ENCODE results near the gene PLEKHA8. TPM values are rescaled to one million over a fixed set of nuclear protein-coding genes. Genes with fewer than 3 reads are reported as not detected.

Gene PLEKHA8
- total RNA-seq, 1 donor from 2014 or later, result 62.1 TPM

DNA sequence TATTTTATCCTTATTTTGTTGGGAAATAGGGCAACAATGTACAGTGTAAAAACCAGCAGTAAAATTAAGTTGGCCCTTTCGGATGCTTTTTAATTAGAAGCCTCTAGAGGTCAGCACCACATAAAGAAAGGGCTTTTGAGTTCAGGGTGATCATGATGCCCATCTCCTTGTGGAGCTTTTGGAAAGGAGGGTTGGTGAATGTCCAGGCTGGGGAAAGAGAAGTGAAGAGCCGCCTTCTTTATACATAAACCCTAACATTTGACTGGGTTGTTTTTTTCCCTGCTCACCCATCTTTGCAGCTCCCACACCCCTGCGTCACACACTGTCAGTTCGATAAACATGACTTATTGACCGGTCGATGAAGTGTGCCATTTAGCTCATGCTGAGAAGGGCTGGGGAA, 136.4 kb downstream of the PLEKHA8 start:
- Mint-ChIP-seq H3K36me3 (ENCODE audit: insufficient read depth) (peaks cover 1% of the 10 kb centered on the region), H3K27ac (no peak overlapping the region), H3K27me3 (peaks cover 3% of the 10 kb centered on the region), H3K4me3 (ENCODE audit: low read depth) (no peak overlapping the region), H3K4me1 (ENCODE audit: low read depth) (peaks cover 56% of the 10 kb centered on the region), H3K9me3 (ENCODE audit: low read depth) (no peaks in the 10 kb centered on the region)
- TF ChIP-seq CTCF (IDR thresholded peaks at IDR 0.05; ENCODE audit: unreplicated experiment), result peak; percentile 64
- DNase-seq (ENCODE audit: low spot score, unreplicated experiment), result no peak

DNA sequence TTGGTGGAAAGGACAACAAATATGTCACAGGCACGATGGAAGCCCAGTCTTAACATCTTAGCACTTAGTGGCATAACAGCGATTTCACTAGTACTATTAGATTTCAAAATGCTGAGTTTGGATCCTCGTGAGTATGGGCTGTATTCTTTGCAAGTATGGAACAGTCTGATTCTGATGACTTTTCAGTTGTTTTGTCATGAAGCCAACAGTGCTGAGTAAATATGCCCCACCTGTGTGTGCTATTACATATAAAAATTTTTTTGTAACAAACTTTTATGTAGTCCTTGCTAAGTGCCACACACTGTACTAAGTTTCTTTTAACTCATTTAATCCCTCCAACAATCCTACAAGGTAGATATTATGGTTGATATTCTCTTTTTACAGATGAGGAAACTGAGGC, 137.4 kb downstream of the PLEKHA8 start:
- H3K27me3 Mint-ChIP-seq, result peaks cover 3% of the 10 kb centered on the region
- H3K36me3 Mint-ChIP-seq (ENCODE audit: insufficient read depth), result no peaks in the 10 kb centered on the region
- H3K27ac Mint-ChIP-seq, result no peak overlapping the region
- no peaks in the 10 kb centered on the region for H3K9me3 Mint-ChIP-seq (ENCODE audit: low read depth)
- no peak overlapping the region for H3K4me3 Mint-ChIP-seq (ENCODE audit: low read depth)
- TF ChIP-seq CTCF (IDR thresholded peaks at IDR 0.05; ENCODE audit: unreplicated experiment), result no peak
- DNase-seq (ENCODE audit: low spot score, unreplicated experiment), result no peak
- peaks cover 47% of the 10 kb centered on the region for H3K4me1 Mint-ChIP-seq (ENCODE audit: low read depth)

GRCh38 chr7:30166155-30166840, 138.1 kb downstream of the PLEKHA8 start:
- TF ChIP-seq CTCF (IDR thresholded peaks at IDR 0.05; ENCODE audit: unreplicated experiment), result no peak
- H3K27me3 Mint-ChIP-seq, result peaks cover 3% of the 10 kb centered on the region
- peak overlapping the region; percentile 67 for H3K27ac Mint-ChIP-seq
- H3K9me3 Mint-ChIP-seq (ENCODE audit: low read depth), result no peaks in the 10 kb centered on the region
- H3K36me3 Mint-ChIP-seq (ENCODE audit: insufficient read depth), result no peaks in the 10 kb centered on the region
- peaks cover 43% of the 10 kb centered on the region for H3K4me1 Mint-ChIP-seq (ENCODE audit: low read depth)
- DNase-seq (ENCODE audit: low spot score, unreplicated experiment), result no peak
- H3K4me3 Mint-ChIP-seq (ENCODE audit: low read depth), result peak overlapping the region; percentile 20

DNA sequence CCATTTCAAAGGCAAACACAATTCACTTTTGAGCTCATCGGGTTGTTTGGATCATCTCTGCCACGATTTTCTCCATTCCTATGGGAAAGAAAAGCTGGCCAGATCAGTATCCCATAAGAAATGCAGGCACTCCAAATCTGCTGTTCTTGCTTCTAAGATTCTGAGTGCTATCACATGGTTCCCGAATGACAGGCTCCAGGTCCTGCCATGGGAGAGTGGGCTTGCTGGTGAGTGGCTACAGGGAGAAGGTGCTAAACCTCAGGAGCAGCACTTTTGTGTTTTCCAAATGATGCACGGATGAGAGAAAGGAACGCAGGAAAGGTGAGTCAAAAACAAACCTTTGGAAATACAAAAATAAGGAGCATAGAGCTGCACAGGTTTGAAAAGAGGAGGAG, 138.6 kb downstream of the PLEKHA8 start:
- Mint-ChIP-seq H3K9me3 (ENCODE audit: low read depth) (no peaks in the 10 kb centered on the region), H3K27ac (no peak overlapping the region), H3K36me3 (ENCODE audit: insufficient read depth) (no peaks in the 10 kb centered on the region), H3K4me1 (ENCODE audit: low read depth) (peaks cover 42% of the 10 kb centered on the region), H3K27me3 (peaks cover 3% of the 10 kb centered on the region), H3K4me3 (ENCODE audit: low read depth) (no peak overlapping the region)
- no peak for TF ChIP-seq CTCF (IDR thresholded peaks at IDR 0.05; ENCODE audit: unreplicated experiment)
- DNase-seq (ENCODE audit: low spot score, unreplicated experiment), result no peak

GRCh38 chr7:30167901-30168300, 139.7 kb downstream of the PLEKHA8 start:
- Mint-ChIP-seq H3K27ac (no peak overlapping the region), H3K9me3 (ENCODE audit: low read depth) (no peaks in the 10 kb centered on the region), H3K27me3 (peaks cover 3% of the 10 kb centered on the region), H3K4me3 (ENCODE audit: low read depth) (no peak overlapping the region), H3K36me3 (ENCODE audit: insufficient read depth) (no peaks in the 10 kb centered on the region), H3K4me1 (ENCODE audit: low read depth) (peaks cover 33% of the 10 kb centered on the region)
- TF ChIP-seq CTCF (IDR thresholded peaks at IDR 0.05; ENCODE audit: unreplicated experiment), result no peak
- DNase-seq (ENCODE audit: low spot score, unreplicated experiment), result no peak
